Suprapubic skin (tissue), 3 donors: ENCODE results near the gene ATXN1.

Source experiments
- CTCF ChIP-seq, 2 donors: fragments of 200-600 bp in 1 of 2; fragments of 450-650 bp in 1 of 2; sonication (generic) in 1 of 2; IDR thresholded peaks; one replicate each; pipeline ENCODE4 v1.5.1; 2016 to 2019; ENCODE audit warnings: antibody characterized with exemption in 2 of 2, mild to moderate bottlenecking in 1 of 2, moderate library complexity in 1 of 2
- EP300 ChIP-seq: sonication (generic); formaldehyde crosslinking; IDR thresholded peaks from one replicate; pipeline ENCODE4 v1.6.1; 2017; ENCODE audit warnings: antibody characterized with exemption
- POLR2A ChIP-seq, 2 donors: fragments of 450-650 bp; IDR thresholded peaks; one replicate each; pipeline ENCODE4 v1.6.1; 2017; ENCODE audit warnings: antibody characterized with exemption in 2 of 2, mild to moderate bottlenecking in 2 of 2, moderate library complexity in 2 of 2

DNA sequence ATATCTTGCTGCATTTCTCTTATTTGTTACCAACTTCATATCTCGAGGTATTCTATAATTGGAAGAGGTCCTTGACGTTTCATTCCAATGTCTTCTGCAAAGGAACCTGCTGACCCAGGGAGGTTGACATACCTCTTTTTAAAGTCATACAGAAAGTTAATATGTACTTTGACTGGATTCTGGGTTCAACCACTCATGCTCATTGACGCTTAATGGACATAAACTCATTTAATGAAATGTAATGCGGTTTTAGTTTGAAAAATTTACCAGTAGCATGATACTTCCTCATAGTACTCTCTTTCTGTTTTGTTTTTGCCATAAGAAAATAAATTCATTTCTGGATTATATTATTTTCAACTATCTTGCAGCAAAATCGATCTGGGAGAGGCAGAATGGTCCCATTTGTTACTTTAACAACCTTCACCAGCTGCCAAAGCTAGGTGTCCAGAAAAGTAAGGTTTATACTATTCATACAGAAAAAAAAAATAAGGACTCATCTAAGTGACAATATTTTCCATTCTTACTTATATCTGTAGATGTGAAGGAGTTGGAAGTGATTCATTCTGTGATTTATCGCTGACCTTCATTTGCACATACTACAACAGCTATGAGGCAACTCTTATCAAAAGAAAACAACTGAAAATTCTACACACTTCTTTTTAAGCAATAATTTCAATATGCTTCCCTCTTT, 101.6 kb downstream of the ATXN1 start:
- TF ChIP-seq POLR2A (IDR thresholded peaks at IDR 0.05): no peak
- TF ChIP-seq CTCF (IDR thresholded peaks at IDR 0.05): no peak
- no peak for TF ChIP-seq EP300
